Body of pancreas (tissue), 4 donors: ENCODE measurements around the gene COL4A2. TPM values are rescaled to one million over a fixed set of nuclear protein-coding genes. Genes with fewer than 3 reads are reported as not detected.

Experiments
- ATAC-seq: fragments of 150-250 bp; one replicate; pipeline ENCODE4 v1.9.1; 2016
- DNase-seq, 4 donors: peaks; one replicate each; pipeline ENCODE4 v3.0.0-alpha.2; 2019
- H3K27ac ChIP-seq, 4 donors: fragments of 200-600 bp; sonication (generic); 1 replicate in 3 of 4; 2 replicates in 1 of 4; pipeline versions ENCODE4 v1.5.1 to v1.6.1; 2016 to 2019; ENCODE audit warnings: mild to moderate bottlenecking in 1 of 4, mixed read lengths in 1 of 4, moderate library complexity in 1 of 4
- H3K27me3 ChIP-seq, 2 donors: fragments of 200-600 bp; sonication (generic); one replicate each; pipeline ENCODE4 v1.6.0; 2016; ENCODE audit warnings: mild to moderate bottlenecking in 1 of 2
- H3K36me3 ChIP-seq, 2 donors: fragments of 200-600 bp; sonication (generic); replicated peaks in 1 of 2; 2 replicates each; pipeline ENCODE4 v1.5.1; 2016; ENCODE audit warnings: low read depth in 2 of 2; ENCODE audit not compliant: insufficient read depth in 1 of 2
- H3K4me1 ChIP-seq: fragments of 200-600 bp; sonication (generic); one replicate; pipeline ENCODE4 v1.6.0; 2016
- H3K4me3 ChIP-seq, 2 donors: fragments of 200-600 bp; sonication (generic); 1 replicate in 1 of 2; 2 replicates in 1 of 2; pipeline ENCODE4 v1.5.1; 2016 to 2019
- H3K9me3 ChIP-seq, 3 donors: fragments of 200-600 bp; sonication (generic); 1 replicate in 2 of 3; 2 replicates in 1 of 3; pipeline ENCODE4 v1.5.1; 2016
- CTCF ChIP-seq, 7 experiments: fragments of 450-650 bp in 4 of 7; fragments of 200-600 bp in 3 of 7; sonication (generic) in 3 of 7; IDR thresholded peaks; one replicate each; pipeline ENCODE4 v1.5.1; 2016 to 2019; ENCODE audit warnings: antibody characterized with exemption in 7 of 7
- POLR2A ChIP-seq, 3 donors: fragments of 450-650 bp; IDR thresholded peaks; one replicate each; pipeline ENCODE4 v1.6.1; 2016; ENCODE audit warnings: antibody characterized with exemption in 3 of 3, mild to moderate bottlenecking in 2 of 3
- WGBS, 2 donors: methylation state at CpG; one replicate each; pipeline ENCODE4 v1.1.5; 2017; 5-methylcytosine and 5-hydroxymethylcytosine counted together
- intact Hi-C: fragments of 100-400 bp; cut with DNase I; formaldehyde crosslinking; loops from one replicate; pipeline ENCODE4 v1.15.1; 2023
- total RNA-seq, 2 donors: library from RNA; depleted of rRNA; stranded (reverse); fragments of >200 nt; gene quantifications; one replicate each; pipeline ENCODE4 v1.1.0, GENCODE V29; 2016

The COL4A2 gene
- total RNA-seq, 2 donors from 2014 or later = 69.3 to 230 TPM

GRCh38 chr13:110455444-110455843 lies 148.4 kb downstream of the COL4A2 start:
- intact Hi-C loops = no loop called here
- Histone ChIP-seq H3K4me3 (no peak overlapping the region), H3K9me3 (no peaks in the 10 kb centered on the region), H3K4me1 (no peaks in the 10 kb centered on the region), H3K27ac (no peak overlapping the region), H3K27me3 (no peaks in the 10 kb centered on the region), H3K36me3 (no peaks in the 10 kb centered on the region)
- WGBS, 2 donors = 49 to 52% methylated on average over 9 to 10 of the region's 10 CpGs
- ATAC-seq = peak; percentile 5
- TF ChIP-seq POLR2A (IDR thresholded peaks at IDR 0.05) (no peak), CTCF (IDR thresholded peaks at IDR 0.05) (no peak)
- DNase-seq = peak in 1 of 4 donors; percentile 3

- intact Hi-C loops = no loop called here
Measured at GRCh38 chr13:110455941-110456340, 148.9 kb downstream of the COL4A2 start.

GRCh38 chr13:110456550-110456949 lies 149.5 kb downstream of the COL4A2 start:
- H3K27me3 ChIP-seq = no peaks in the 10 kb centered on the region
- no peak overlapping the region for H3K4me3 ChIP-seq
- no peak overlapping the region for H3K27ac ChIP-seq
- ATAC-seq (no peak), DNase-seq (peak in 1 of 4 donors; percentile 10)
- TF ChIP-seq CTCF (IDR thresholded peaks at IDR 0.05) (no peak), POLR2A (IDR thresholded peaks at IDR 0.05) (no peak)
- no peaks in the 10 kb centered on the region for H3K4me1 ChIP-seq
- intact Hi-C loops = no loop called here
- H3K36me3 ChIP-seq = no peaks in the 10 kb centered on the region
- no peaks in the 10 kb centered on the region for H3K9me3 ChIP-seq
- WGBS, 2 donors = 69 to 70% methylated on average over 7 to 18 of the region's 18 CpGs

More at GRCh38 chr13:110455941-110456340, 148.9 kb downstream of the COL4A2 start:
- Histone ChIP-seq H3K36me3 (no peaks in the 10 kb centered on the region), H3K27me3 (no peaks in the 10 kb centered on the region), H3K9me3 (no peaks in the 10 kb centered on the region), H3K4me1 (no peaks in the 10 kb centered on the region), H3K4me3 (no peak overlapping the region), H3K27ac (no peak overlapping the region)
- peak; percentile 73 to 94 (median 91) for TF ChIP-seq CTCF (IDR thresholded peaks at IDR 0.05)
- no peak for TF ChIP-seq POLR2A (IDR thresholded peaks at IDR 0.05)
- WGBS, 2 donors = 2 to 6% methylated on average over 6 to 10 of the region's 10 CpGs
- ATAC-seq (peak; percentile 97), DNase-seq (peak; percentile 81 to 89 (median 86))

- DNase-seq (peak in 1 of 4 donors; percentile 9), ATAC-seq (no peak)
- no peak overlapping the region for H3K27ac ChIP-seq
- WGBS, 2 donors = 76 to 84% methylated on average over 10 of the region's 10 CpGs
- no peak overlapping the region for H3K4me3 ChIP-seq
- TF ChIP-seq POLR2A (IDR thresholded peaks at IDR 0.05) (no peak), CTCF (IDR thresholded peaks at IDR 0.05) (no peak)
- H3K4me1 ChIP-seq = no peaks in the 10 kb centered on the region
- no peaks in the 10 kb centered on the region for H3K36me3 ChIP-seq
- no peaks in the 10 kb centered on the region for H3K27me3 ChIP-seq
- intact Hi-C loops = no loop called here
- no peaks in the 10 kb centered on the region for H3K9me3 ChIP-seq
Measured at GRCh38 chr13:110457361-110457760, 150.3 kb downstream of the COL4A2 start.

- no peak for ATAC-seq
- Histone ChIP-seq H3K4me3 (no peak overlapping the region), H3K27ac (no peak overlapping the region), H3K4me1 (no peaks in the 10 kb centered on the region), H3K36me3 (no peaks in the 10 kb centered on the region), H3K27me3 (no peaks in the 10 kb centered on the region), H3K9me3 (no peaks in the 10 kb centered on the region)
- 79 to 81% methylated on average over 5 to 8 of the region's 8 CpGs for WGBS, 2 donors
- DNase-seq = no peak
- intact Hi-C loops = no loop called here
- TF ChIP-seq POLR2A (IDR thresholded peaks at IDR 0.05) (no peak), CTCF (IDR thresholded peaks at IDR 0.05) (no peak)
Measured at GRCh38 chr13:110458017-110458416, 150.9 kb downstream of the COL4A2 start.
